ENCODE data around the gene RNF215.

RNF215 gene

GRCh38 chr22:30397656-30398635 lies 10.7 kb upstream of the RNF215 start:
- DNase-seq (ENCODE audit: low read depth in 3 of 3), result no peak

- peak; percentile 40 to 72 (median 45) for DNase-seq (ENCODE audit: low read depth in 3 of 3)
Observed at GRCh38 chr22:30396871-30397655, 9.9 kb upstream of the RNF215 start, which contains the start of gene SEC14L2. SEC14L2 (plus strand) TSS chr22:30397018; CDS start chr22:30397117, 99 bp downstream.

GRCh38 chr22:30393885-30394284 lies 6.7 kb upstream of the RNF215 start:
- DNase-seq (ENCODE audit: low read depth in 3 of 3), result no peak

GRCh38 chr22:30393322-30393680 lies 6.1 kb upstream of the RNF215 start:
- no peak for DNase-seq (ENCODE audit: low read depth in 3 of 3)

GRCh38 chr22:30392661-30393321 lies 5.6 kb upstream of the RNF215 start:
- no peak for DNase-seq (ENCODE audit: low read depth in 3 of 3)

- peak; percentile 48 to 76 (median 68) for DNase-seq (ENCODE audit: low read depth in 3 of 3)
Observed at GRCh38 chr22:30390974-30391691, 3.9 kb upstream of the RNF215 start.

GRCh38 chr22:30386608-30386959 lies 627 bp downstream of the RNF215 start:
- DNase-seq (ENCODE audit: low read depth in 3 of 3), result no peak

GRCh38 chr22:30385942-30386341 lies 1.3 kb downstream of the RNF215 start:
- no peak for DNase-seq (ENCODE audit: low read depth in 3 of 3)

GRCh38 chr22:30383061-30383460 lies 4.2 kb downstream of the RNF215 start:
- no peak for DNase-seq (ENCODE audit: low read depth in 3 of 3)

GRCh38 chr22:30382340-30382739 lies 4.9 kb downstream of the RNF215 start:
- no peak for DNase-seq (ENCODE audit: low read depth in 3 of 3)

- DNase-seq (ENCODE audit: low read depth in 3 of 3), result no peak
Observed at GRCh38 chr22:30381264-30381663, 5.9 kb downstream of the RNF215 start.

GRCh38 chr22:30380011-30380410 lies 7.2 kb downstream of the RNF215 start:
- DNase-seq (ENCODE audit: low read depth in 3 of 3), result no peak

- no peak for DNase-seq (ENCODE audit: low read depth in 3 of 3)
Observed at GRCh38 chr22:30375312-30375849, 11.8 kb downstream of the RNF215 start.

GRCh38 chr22:30373331-30374325 lies 13.6 kb downstream of the RNF215 start:
- DNase-seq (ENCODE audit: low read depth in 3 of 3), result no peak

- no peak for DNase-seq (ENCODE audit: low read depth in 3 of 3)
Observed at GRCh38 chr22:30372915-30373314, 14.3 kb downstream of the RNF215 start.

GRCh38 chr22:30371981-30372380 lies 15.2 kb downstream of the RNF215 start:
- DNase-seq (ENCODE audit: low read depth in 3 of 3), result no peak

GRCh38 chr22:30371321-30371720 lies 15.9 kb downstream of the RNF215 start:
- no peak for DNase-seq (ENCODE audit: low read depth in 3 of 3)

- DNase-seq (ENCODE audit: low read depth in 3 of 3), result no peak
Observed at GRCh38 chr22:30370641-30371230, 16.5 kb downstream of the RNF215 start.

- no peak for DNase-seq (ENCODE audit: low read depth in 3 of 3)
Observed at GRCh38 chr22:30368420-30368819, 18.8 kb downstream of the RNF215 start.

GRCh38 chr22:30365891-30366290 lies 21.3 kb downstream of the RNF215 start:
- DNase-seq (ENCODE audit: low read depth in 3 of 3), result no peak

Data from stimulated activated CD4-positive, alpha-beta T cell treated with anti-CD3 and anti-CD28 coated beads, TNF-alpha, amount 100 ng/mL, for 24 hours (primary cell).